ENCODE results near the gene HIPK3. TPM values are rescaled to one million over a fixed set of nuclear protein-coding genes. Genes with fewer than 3 reads are reported as not detected.

The HIPK3 gene
- total and polyA plus RNA-seq, 2 donors from 2014 or later, result 17.3 to 162 TPM

DNA sequence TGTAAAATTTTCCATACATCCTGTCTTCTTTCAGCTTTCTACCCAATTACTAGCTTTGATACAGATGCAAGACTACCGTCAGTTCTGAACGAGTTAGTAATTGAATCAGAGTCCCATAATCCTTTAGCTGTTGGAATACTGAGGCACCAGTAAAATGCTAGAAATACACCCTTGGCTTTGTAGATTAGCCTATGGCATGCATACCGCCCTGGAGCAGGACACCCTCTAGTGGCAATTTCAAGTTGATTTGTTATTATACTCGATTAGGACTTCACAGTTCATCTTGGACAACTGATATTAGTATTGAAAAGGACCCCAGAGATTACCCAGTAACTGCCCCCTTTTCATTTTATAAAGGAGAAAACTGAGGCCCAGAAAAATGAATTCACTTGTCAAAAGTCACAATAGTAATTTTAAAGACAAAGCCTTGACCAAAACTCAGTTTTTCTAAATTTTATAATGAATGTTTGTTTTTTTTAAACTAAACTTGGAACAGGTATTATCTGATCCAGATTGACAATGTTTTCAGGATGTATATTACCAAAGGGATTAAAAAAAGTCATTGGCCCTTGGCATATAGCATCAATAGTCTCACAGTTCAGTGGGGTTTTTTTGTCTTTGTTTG lies 72.6 kb downstream of the HIPK3 start:
- Histone ChIP-seq H3K4me3 (ENCODE audit: low read length in 3 of 3) (no peak overlapping the region), H3K36me3 (ENCODE audit: control insufficient read depth in 2 of 3, insufficient read depth in 3 of 3, low read length in 3 of 3) (no peaks in the 10 kb centered on the region), H3K27me3 (ENCODE audit: control insufficient read depth, insufficient read depth, low read length) (no peaks in the 10 kb centered on the region), H3K9ac (ENCODE audit: low read length in 3 of 3) (no peak overlapping the region), H3K9me3 (ENCODE audit: control insufficient read depth in 2 of 3, insufficient read depth in 1 of 3, low read length in 3 of 3) (no peaks in the 10 kb centered on the region), H3K4me1 (ENCODE audit: control insufficient read depth in 2 of 3, insufficient read depth in 2 of 3, low read depth in 1 of 3, low read length in 3 of 3) (no peaks in the 10 kb centered on the region), H3K27ac (ENCODE audit: low read depth in 2 of 2, low read length in 2 of 2) (no peak overlapping the region)
- TF ChIP-seq, protein P1, sequence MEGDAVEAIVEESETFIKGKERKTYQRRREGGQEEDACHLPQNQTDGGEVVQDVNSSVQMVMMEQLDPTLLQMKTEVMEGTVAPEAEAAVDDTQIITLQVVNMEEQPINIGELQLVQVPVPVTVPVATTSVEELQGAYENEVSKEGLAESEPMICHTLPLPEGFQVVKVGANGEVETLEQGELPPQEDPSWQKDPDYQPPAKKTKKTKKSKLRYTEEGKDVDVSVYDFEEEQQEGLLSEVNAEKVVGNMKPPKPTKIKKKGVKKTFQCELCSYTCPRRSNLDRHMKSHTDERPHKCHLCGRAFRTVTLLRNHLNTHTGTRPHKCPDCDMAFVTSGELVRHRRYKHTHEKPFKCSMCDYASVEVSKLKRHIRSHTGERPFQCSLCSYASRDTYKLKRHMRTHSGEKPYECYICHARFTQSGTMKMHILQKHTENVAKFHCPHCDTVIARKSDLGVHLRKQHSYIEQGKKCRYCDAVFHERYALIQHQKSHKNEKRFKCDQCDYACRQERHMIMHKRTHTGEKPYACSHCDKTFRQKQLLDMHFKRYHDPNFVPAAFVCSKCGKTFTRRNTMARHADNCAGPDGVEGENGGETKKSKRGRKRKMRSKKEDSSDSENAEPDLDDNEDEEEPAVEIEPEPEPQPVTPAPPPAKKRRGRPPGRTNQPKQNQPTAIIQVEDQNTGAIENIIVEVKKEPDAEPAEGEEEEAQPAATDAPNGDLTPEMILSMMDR (IDR thresholded peaks at IDR 0.05; ENCODE audit: borderline replicate concordance, extremely low read depth, insufficient read depth), result peak; percentile 71
- intact Hi-C loops (cut with DNase I), result loop anchor here (10.0 kb wide), 1 partner anchor 155 kb away; no protein-coding TSS in a partner anchor
- FAIRE-seq (no peak), DNase-seq (peak in 3 of 5 donors; percentile 44 to 72 (median 60))

DNA sequence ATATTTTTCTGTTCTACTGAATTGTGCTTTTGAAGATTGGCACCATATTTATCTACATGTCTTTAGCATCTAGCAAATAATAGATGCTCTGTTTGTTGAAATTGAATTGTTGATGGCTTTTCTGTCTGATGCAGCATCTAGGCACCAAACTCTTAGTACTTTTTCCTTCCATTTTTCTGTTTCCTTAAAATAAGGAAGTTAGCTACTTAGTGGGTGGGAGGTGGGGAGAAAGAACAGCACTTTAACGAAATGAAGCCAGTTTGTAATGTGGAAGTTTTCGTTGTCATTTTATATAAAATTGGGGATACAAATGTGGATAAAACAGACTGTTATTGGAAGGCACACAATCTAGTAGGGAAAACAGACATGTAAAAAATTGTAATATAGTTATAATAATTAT lies 76.6 kb downstream of the HIPK3 start:
- H3K36me3 ChIP-seq (ENCODE audit: control insufficient read depth in 2 of 3, insufficient read depth in 3 of 3, low read length in 3 of 3), result peaks cover 0 to 3% (median 2%) of the 10 kb centered on the region in 3 donors
- no peaks in the 10 kb centered on the region for H3K9me3 ChIP-seq (ENCODE audit: control insufficient read depth in 2 of 3, insufficient read depth in 1 of 3, low read length in 3 of 3)
- H3K27ac ChIP-seq (ENCODE audit: low read depth in 2 of 2, low read length in 2 of 2), result no peak overlapping the region
- no peak overlapping the region for H3K9ac ChIP-seq (ENCODE audit: low read length in 3 of 3)
- H3K4me1 ChIP-seq (ENCODE audit: control insufficient read depth in 2 of 3, insufficient read depth in 2 of 3, low read depth in 1 of 3, low read length in 3 of 3), result no peaks in the 10 kb centered on the region
- intact Hi-C loops (cut with DNase I), result no loop called here
- TF ChIP-seq, protein P1 (IDR thresholded peaks at IDR 0.05; ENCODE audit: borderline replicate concordance, extremely low read depth, insufficient read depth), result no peak
- H3K27me3 ChIP-seq (ENCODE audit: control insufficient read depth, insufficient read depth, low read length), result no peaks in the 10 kb centered on the region
- no peak overlapping the region for H3K4me3 ChIP-seq (ENCODE audit: low read length in 3 of 3)
- DNase-seq (no peak), FAIRE-seq (no peak)

DNA sequence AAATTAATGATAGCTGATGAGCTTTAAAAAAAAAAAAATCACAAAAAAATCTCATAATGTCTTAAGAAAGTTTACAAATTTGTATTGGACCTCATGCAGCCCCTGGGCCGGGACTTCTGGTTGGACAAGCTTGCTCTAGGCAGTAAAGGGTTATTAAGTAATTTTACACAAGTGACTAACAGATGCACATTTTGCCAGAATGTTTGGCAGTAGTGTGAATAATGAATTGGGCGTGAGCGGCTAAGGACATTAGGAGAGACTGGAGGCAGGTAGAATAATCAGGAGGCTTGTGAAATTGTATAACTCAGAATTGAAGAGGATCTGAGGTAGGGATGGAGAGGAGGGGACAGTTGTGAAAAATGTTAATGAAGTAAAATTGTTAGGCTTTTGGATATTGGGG lies 77.4 kb downstream of the HIPK3 start:
- H3K4me3 ChIP-seq (ENCODE audit: low read length in 3 of 3), result no peak overlapping the region

More for the DNA sequence above, 77.4 kb downstream of the HIPK3 start:
- FAIRE-seq (no peak), DNase-seq (no peak)
- Histone ChIP-seq H3K9ac (ENCODE audit: low read length in 3 of 3) (no peak overlapping the region), H3K27me3 (ENCODE audit: control insufficient read depth, insufficient read depth, low read length) (no peaks in the 10 kb centered on the region), H3K4me1 (ENCODE audit: control insufficient read depth in 2 of 3, insufficient read depth in 2 of 3, low read depth in 1 of 3, low read length in 3 of 3) (no peaks in the 10 kb centered on the region), H3K27ac (ENCODE audit: low read depth in 2 of 2, low read length in 2 of 2) (no peak overlapping the region), H3K9me3 (ENCODE audit: control insufficient read depth in 2 of 3, insufficient read depth in 1 of 3, low read length in 3 of 3) (no peaks in the 10 kb centered on the region), H3K36me3 (ENCODE audit: control insufficient read depth in 2 of 3, insufficient read depth in 3 of 3, low read length in 3 of 3) (peaks cover 0 to 9% (median 2%) of the 10 kb centered on the region in 3 donors)
- intact Hi-C loops (cut with DNase I), result no loop called here
- TF ChIP-seq, protein P1 (IDR thresholded peaks at IDR 0.05; ENCODE audit: borderline replicate concordance, extremely low read depth, insufficient read depth), result no peak
